EH (cell line): ENCODE data around the gene DEFB123.
"Not testable (repeated sequence)": the region's sequence is repeated elsewhere in the genome, so short reads cannot be mapped to it uniquely, and the experiment has no call there.

Experiments used
- DNase-seq: peaks from one replicate; pipeline ENCODE4 v3.0.0-alpha.2; 2015; ENCODE audit warnings: low read depth

DEFB123 gene

GRCh38 chr20:31440012-31440659 lies at the start of gene DEFB123:
DEFB123 (plus strand) TSS chr20:31440632; CDS start chr20:31440699, 67 bp downstream.
- no peak for DNase-seq

GRCh38 chr20:31392836-31393235 lies 47.6 kb upstream of the DEFB123 start:
- DNase-seq: no peak

- no peak for DNase-seq
Measured at GRCh38 chr20:31394900-31395299, 45.5 kb upstream of the DEFB123 start.

GRCh38 chr20:31403886-31404285 lies 36.5 kb upstream of the DEFB123 start:
- DNase-seq: no peak

GRCh38 chr20:31406115-31406514 lies 34.3 kb upstream of the DEFB123 start, which contains the start of gene DEFB121:
DEFB121 (minus strand) TSS chr20:31406215; CDS start chr20:31406152, 63 bp downstream.
- no peak for DNase-seq

GRCh38 chr20:31410011-31410410 lies 30.4 kb upstream of the DEFB123 start:
- DNase-seq: no peak

GRCh38 chr20:31414381-31414780 lies 26.1 kb upstream of the DEFB123 start:
- DNase-seq: no peak

- DNase-seq: no peak
Measured at GRCh38 chr20:31415653-31416052, 24.8 kb upstream of the DEFB123 start.

GRCh38 chr20:31418307-31418706 lies 22.1 kb upstream of the DEFB123 start:
- no peak for DNase-seq

GRCh38 chr20:31425797-31426196 lies 14.6 kb upstream of the DEFB123 start:
- DNase-seq: no peak

GRCh38 chr20:31426891-31427551 lies 13.4 kb upstream of the DEFB123 start:
- DNase-seq: not testable (repeated sequence)

- not testable (repeated sequence) for DNase-seq
Measured at GRCh38 chr20:31427576-31427975, 12.9 kb upstream of the DEFB123 start.

- no peak for DNase-seq
Measured at GRCh38 chr20:31430568-31431115, 9.8 kb upstream of the DEFB123 start.

GRCh38 chr20:31446084-31446819 lies 5.8 kb downstream of the DEFB123 start:
- DNase-seq: no peak

- no peak for DNase-seq
Measured at GRCh38 chr20:31449511-31450414, 9.3 kb downstream of the DEFB123 start.

GRCh38 chr20:31452575-31452974 lies 12.1 kb downstream of the DEFB123 start:
- peak; percentile 32 for DNase-seq

- no peak for DNase-seq
Measured at GRCh38 chr20:31454361-31454760, 13.9 kb downstream of the DEFB123 start.

- not testable (repeated sequence) for DNase-seq
Measured at GRCh38 chr20:31470946-31471345, 30.5 kb downstream of the DEFB123 start.

- peak; percentile 13 for DNase-seq
Measured at GRCh38 chr20:31472395-31473330, 32.2 kb downstream of the DEFB123 start.

- peak; percentile 13 for DNase-seq
Measured at GRCh38 chr20:31473331-31474096, 33.1 kb downstream of the DEFB123 start.
